Measurements from ENCODE around the gene CREB5. TPM values are rescaled to one million over a fixed set of nuclear protein-coding genes. Genes with fewer than 3 reads are reported as not detected.

CREB5 gene
- total and polyA plus RNA-seq, 2 of the 8 experiments (the other 6 are each of a cell fraction or from before 2014, with no cell fraction given): 2.4 to 2.7 TPM

DNA sequence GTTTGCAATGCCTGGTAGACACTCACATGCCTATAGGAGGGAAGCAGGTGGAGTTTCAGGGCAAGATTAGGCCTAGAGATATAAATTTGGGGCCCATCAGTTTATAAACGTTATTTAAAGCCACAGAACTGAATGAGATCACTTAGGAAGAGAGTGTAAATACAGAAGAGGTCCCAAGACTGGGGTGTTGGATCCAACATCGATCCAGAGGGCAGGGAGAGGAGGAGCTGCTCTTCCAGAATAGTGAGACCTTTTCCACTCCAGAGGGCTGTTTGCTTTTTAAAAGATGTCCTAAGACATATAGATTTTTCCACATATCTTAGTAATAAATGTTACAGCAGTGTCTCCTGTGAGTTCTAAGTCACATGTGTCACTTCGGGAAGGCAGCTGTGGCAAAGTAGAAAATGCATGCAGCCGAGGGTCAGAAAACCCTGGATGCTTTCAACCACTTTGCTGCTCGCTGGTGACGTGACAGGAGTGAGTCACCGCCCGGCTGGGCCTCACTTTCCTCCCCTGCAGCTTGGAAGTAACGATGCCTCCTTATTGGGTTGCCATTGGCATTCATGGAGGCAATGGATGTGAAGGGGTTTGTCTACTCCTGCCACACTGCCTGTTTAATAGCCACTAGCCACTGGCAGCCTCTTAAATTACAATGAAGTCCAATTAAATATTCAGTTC is 450.4 kb downstream of the CREB5 start:
- DNase-seq (ENCODE audit: low read depth in 1 of 2, low spot score in 2 of 2) (no peak), FAIRE-seq (no peak)
- Histone ChIP-seq H3K56ac (replicated peaks; ENCODE audit: insufficient read length, low read depth, low read length) (no peak overlapping the region), H4K8ac (ENCODE audit: extremely low read depth, insufficient read depth, low read length) (no peak overlapping the region), H4K91ac (replicated peaks; ENCODE audit: insufficient read length, low read length) (no peak overlapping the region), H3K27ac (ENCODE audit: low read depth, low read length) (no peak overlapping the region), H3K36me3 (ENCODE audit: control insufficient read depth in 2 of 4, insufficient read depth in 4 of 4, low read length in 3 of 4) (no peaks in the 10 kb centered on the region), H2AFZ (ENCODE audit: low read length) (no peak overlapping the region), H4K5ac (ENCODE audit: insufficient read length, low read depth, low read length) (no peak overlapping the region), H2BK12ac (ENCODE audit: low read depth, low read length) (no peak overlapping the region), H3K23me2 (ENCODE audit: low read depth, low read length) (no peaks in the 10 kb centered on the region), H3K14ac (ENCODE audit: insufficient read length) (no peak overlapping the region), H3K9ac (replicated peaks in 1 of 4; ENCODE audit: extremely low read depth in 1 of 4, low read depth in 3 of 4, low read length in 3 of 4) (no peak overlapping the region), H4K20me1 (replicated peaks in 1 of 2; ENCODE audit: control insufficient read depth in 1 of 2, insufficient read depth in 2 of 2, low read length in 2 of 2) (no peaks in the 10 kb centered on the region), H2BK20ac (ENCODE audit: low read length) (no peak overlapping the region), H2BK5ac (ENCODE audit: low read depth, low read length) (no peak overlapping the region), H3K79me1 (ENCODE audit: low read depth, low read length) (no peaks in the 10 kb centered on the region), H3K27me3 (replicated peaks in 1 of 4; ENCODE audit: control insufficient read depth in 3 of 4, extremely low read depth in 1 of 4, insufficient read depth in 3 of 4, low read length in 3 of 4) (no peaks in the 10 kb centered on the region), H2AK5ac (ENCODE audit: low read depth, low read length) (no peak overlapping the region), H3K4me3 (ENCODE audit: extremely low read depth in 1 of 4, insufficient read depth in 2 of 4, low read depth in 3 of 4, low read length in 4 of 4) (no peak overlapping the region), H3K9me3 (ENCODE audit: insufficient read depth in 2 of 2, low read depth in 1 of 2, low read length in 1 of 2) (no peaks in the 10 kb centered on the region), H3K23ac (ENCODE audit: insufficient read length) (no peak overlapping the region), H3K4me2 (ENCODE audit: insufficient read depth in 1 of 2, low read depth in 2 of 2, low read length in 2 of 2) (no peak overlapping the region), H3K4me1 (replicated peaks in 1 of 4; ENCODE audit: control insufficient read depth in 3 of 4, insufficient read depth in 4 of 4, low read length in 3 of 4) (no peaks in the 10 kb centered on the region), H3K18ac (ENCODE audit: extremely low read depth, low read length) (no peak overlapping the region), H2BK15ac (ENCODE audit: low read length) (no peak overlapping the region), H2BK120ac (replicated peaks; ENCODE audit: low read depth, low read length) (no peak overlapping the region), H3K79me2 (ENCODE audit: control insufficient read depth in 1 of 2, insufficient read depth in 2 of 2, low read length in 2 of 2) (no peaks in the 10 kb centered on the region), H3K4ac (replicated peaks; ENCODE audit: insufficient read length, low read depth, low read length) (no peak overlapping the region)
- ChIA-PET CTCF (ENCODE audit: partially characterized antibody) (interaction anchor here (0.8 to 1.4 kb wide), 4 partner anchors 8 to 59 kb away, joined by 3 to 4 read pairs (median 4); no protein-coding TSS in a partner anchor), POLR2A (ENCODE audit: partially characterized antibody) (no interaction called here)
- 85% methylated on average over 9 of the region's 9 CpGs; no CpG with 5 or more reads in 1 of the 2 experiments for WGBS, 2 experiments (ENCODE audit: extremely low coverage in 1 of 2, insufficient coverage in 1 of 2, insufficient read length in 1 of 2, insufficient replicate concordance in 2 of 2, low coverage in 1 of 2, low lambda C conversion rate in 2 of 2, missing lambda C conversion rate in 1 of 2)
- 0 out of 2 replicates have a peak, but pooled peaks have one; percentile 41 for TF ChIP-seq YY1 (IDR thresholded peaks at IDR 0.05; ENCODE audit: low read depth, low read length)
- no peak for TF ChIP-seq ZNF274 (IDR thresholded peaks at IDR 0.05; ENCODE audit: borderline replicate concordance, extremely low read depth, low read length)
